ENCODE results near the gene SCUBE3.
A peak's percentile ranks its signal among the peaks of the same experiment; 100 is the strongest.

SCUBE3 gene

GRCh38 chr6:35218021-35218420 is 4.3 kb downstream of the SCUBE3 start:
- peak overlapping the region; percentile 20 for H2BK12ac ChIP-seq (ENCODE audit: low read length)

DNA sequence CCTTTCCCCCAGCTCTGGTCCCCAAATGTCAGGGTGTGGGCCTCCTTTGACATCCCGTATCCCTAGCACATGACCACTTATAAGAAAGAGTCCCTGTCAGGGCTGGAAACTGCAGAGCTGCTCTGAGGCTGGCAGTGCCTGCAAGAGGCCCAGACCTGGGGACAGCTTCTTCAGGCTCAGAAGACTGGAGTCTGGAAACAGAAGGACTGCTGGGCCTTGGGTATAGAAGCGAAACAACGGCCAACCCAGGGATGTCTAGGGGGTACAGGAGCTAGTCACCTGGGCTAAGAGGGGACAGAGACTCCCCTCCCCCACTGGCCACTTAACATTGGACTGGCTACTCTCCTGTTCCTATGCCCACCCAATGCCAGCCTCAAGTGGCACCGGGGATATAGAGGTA is 4.7 kb downstream of the SCUBE3 start:
- no peak overlapping the region for H3K23ac ChIP-seq (ENCODE audit: low read length)
- H2BK5ac ChIP-seq (ENCODE audit: low read depth, low read length, poor library complexity): no peak overlapping the region
- no peak overlapping the region for H4K8ac ChIP-seq (ENCODE audit: low read depth, low read length)
- H2AFZ ChIP-seq (ENCODE audit: insufficient read depth, low read length, poor library complexity): no peak overlapping the region
- no peak overlapping the region for H3K4me3 ChIP-seq (ENCODE audit: low read depth, low read length)
- DNase-seq: no peak
- H3K79me2 ChIP-seq (ENCODE audit: control insufficient read depth, insufficient read depth, low read length, poor library complexity): peaks cover 2% of the 10 kb centered on the region
- no peak overlapping the region for H4K91ac ChIP-seq (ENCODE audit: low read depth, low read length)
- peak overlapping the region; percentile 9 for H3K27ac ChIP-seq (ENCODE audit: low read depth, low read length)
- H3K14ac ChIP-seq (ENCODE audit: low read length): peak overlapping the region; percentile 25
- no peak overlapping the region for H2BK120ac ChIP-seq (ENCODE audit: insufficient read depth, low read length, poor library complexity)
- H3K79me1 ChIP-seq (ENCODE audit: low read length): peaks cover 18% of the 10 kb centered on the region
- no peak overlapping the region for H3K9ac ChIP-seq (ENCODE audit: low read length)
- no peaks in the 10 kb centered on the region for H3K36me3 ChIP-seq (ENCODE audit: control insufficient read depth in 1 of 2, insufficient read depth in 2 of 2, low read length in 2 of 2)
- no peaks in the 10 kb centered on the region for H3K27me3 ChIP-seq (ENCODE audit: insufficient read depth, low read length)
- no peak overlapping the region for H3K4ac ChIP-seq (ENCODE audit: low read depth, low read length)
- no peak overlapping the region for H3K4me2 ChIP-seq (ENCODE audit: low read length)
- WGBS (ENCODE audit: extremely low coverage, insufficient coverage, insufficient read length): no CpG with 5 or more reads among the region's 4 CpGs
- no peak overlapping the region for H2BK12ac ChIP-seq (ENCODE audit: low read length)
- peaks cover 35 to 37% of the 10 kb centered on the region in 2 experiments for H3K4me1 ChIP-seq (ENCODE audit: control insufficient read depth in 1 of 2, insufficient read depth in 2 of 2, low read length in 2 of 2)
- H3K9me3 ChIP-seq (ENCODE audit: insufficient read depth, low read depth, low read length): no peaks in the 10 kb centered on the region
- H4K12ac ChIP-seq (ENCODE audit: low read depth, low read length): no peak overlapping the region
- peak overlapping the region; percentile 18 for H2AK5ac ChIP-seq (ENCODE audit: low read length)
- H3K18ac ChIP-seq (ENCODE audit: low read length): peak overlapping the region; percentile 29

More at GRCh38 chr6:35218021-35218420, 4.3 kb downstream of the SCUBE3 start:
- no peak overlapping the region for H2BK5ac ChIP-seq (ENCODE audit: low read depth, low read length, poor library complexity)
- H3K79me2 ChIP-seq (ENCODE audit: control insufficient read depth, insufficient read depth, low read length, poor library complexity): peaks cover 2% of the 10 kb centered on the region
- no peak overlapping the region for H2BK120ac ChIP-seq (ENCODE audit: insufficient read depth, low read length, poor library complexity)
- DNase-seq: peak; percentile 26 to 62
- H3K79me1 ChIP-seq (ENCODE audit: low read length): peaks cover 18% of the 10 kb centered on the region
- peak overlapping the region; percentile 47 for H3K4me2 ChIP-seq (ENCODE audit: low read length)
- no peaks in the 10 kb centered on the region for H3K36me3 ChIP-seq (ENCODE audit: control insufficient read depth in 1 of 2, insufficient read depth in 2 of 2, low read length in 2 of 2)
- peaks cover 35 to 41% of the 10 kb centered on the region in 2 experiments for H3K4me1 ChIP-seq (ENCODE audit: control insufficient read depth in 1 of 2, insufficient read depth in 2 of 2, low read length in 2 of 2)
- H4K8ac ChIP-seq (ENCODE audit: low read depth, low read length): no peak overlapping the region
- H2AFZ ChIP-seq (ENCODE audit: insufficient read depth, low read length, poor library complexity): no peak overlapping the region
- H3K4me3 ChIP-seq (ENCODE audit: low read depth, low read length): no peak overlapping the region
- peak overlapping the region; percentile 59 for H3K27ac ChIP-seq (ENCODE audit: low read depth, low read length)
- no CpG with 5 or more reads among the region's 4 CpGs for WGBS (ENCODE audit: extremely low coverage, insufficient coverage, insufficient read length)
- H2AK5ac ChIP-seq (ENCODE audit: low read length): no peak overlapping the region
- H3K4ac ChIP-seq (ENCODE audit: low read depth, low read length): no peak overlapping the region
- no peaks in the 10 kb centered on the region for H3K9me3 ChIP-seq (ENCODE audit: insufficient read depth, low read depth, low read length)
- H3K27me3 ChIP-seq (ENCODE audit: insufficient read depth, low read length): peaks cover 2% of the 10 kb centered on the region
- H4K91ac ChIP-seq (ENCODE audit: low read depth, low read length): no peak overlapping the region
- no peak overlapping the region for H4K12ac ChIP-seq (ENCODE audit: low read depth, low read length)
- H3K18ac ChIP-seq (ENCODE audit: low read length): no peak overlapping the region
- H3K9ac ChIP-seq (ENCODE audit: low read length): no peak overlapping the region
- H3K14ac ChIP-seq (ENCODE audit: low read length): peak overlapping the region; percentile 25
- no peak overlapping the region for H3K23ac ChIP-seq (ENCODE audit: low read length)

GRCh38 chr6:35219683-35220326 is 6.0 kb downstream of the SCUBE3 start:
- no CpG with 5 or more reads among the region's 4 CpGs for WGBS (ENCODE audit: extremely low coverage, insufficient coverage, insufficient read length)
- H4K8ac ChIP-seq (ENCODE audit: low read depth, low read length): no peak overlapping the region
- no peaks in the 10 kb centered on the region for H3K79me2 ChIP-seq (ENCODE audit: control insufficient read depth, insufficient read depth, low read length, poor library complexity)
- no peak overlapping the region for H3K27ac ChIP-seq (ENCODE audit: low read depth, low read length)
- no peak for DNase-seq
- no peak overlapping the region for H4K12ac ChIP-seq (ENCODE audit: low read depth, low read length)
- no peak overlapping the region for H3K18ac ChIP-seq (ENCODE audit: low read length)
- H3K4me1 ChIP-seq (ENCODE audit: control insufficient read depth in 1 of 2, insufficient read depth in 2 of 2, low read length in 2 of 2): peaks cover 32 to 33% of the 10 kb centered on the region in 2 experiments
- H3K9ac ChIP-seq (ENCODE audit: low read length): no peak overlapping the region
- H3K4ac ChIP-seq (ENCODE audit: low read depth, low read length): no peak overlapping the region
- H3K36me3 ChIP-seq (ENCODE audit: control insufficient read depth in 1 of 2, insufficient read depth in 2 of 2, low read length in 2 of 2): no peaks in the 10 kb centered on the region
- H3K14ac ChIP-seq (ENCODE audit: low read length): no peak overlapping the region
- no peaks in the 10 kb centered on the region for H3K27me3 ChIP-seq (ENCODE audit: insufficient read depth, low read length)
- H3K4me3 ChIP-seq (ENCODE audit: low read depth, low read length): no peak overlapping the region
- no peak overlapping the region for H4K91ac ChIP-seq (ENCODE audit: low read depth, low read length)
- no peak overlapping the region for H3K23ac ChIP-seq (ENCODE audit: low read length)
- H2BK120ac ChIP-seq (ENCODE audit: insufficient read depth, low read length, poor library complexity): no peak overlapping the region
- peaks cover 10% of the 10 kb centered on the region for H3K79me1 ChIP-seq (ENCODE audit: low read length)
- H3K4me2 ChIP-seq (ENCODE audit: low read length): no peak overlapping the region
- H2BK5ac ChIP-seq (ENCODE audit: low read depth, low read length, poor library complexity): no peak overlapping the region
- H3K9me3 ChIP-seq (ENCODE audit: insufficient read depth, low read depth, low read length): no peaks in the 10 kb centered on the region
- no peak overlapping the region for H2AK5ac ChIP-seq (ENCODE audit: low read length)
- no peak overlapping the region for H2AFZ ChIP-seq (ENCODE audit: insufficient read depth, low read length, poor library complexity)
- H2BK12ac ChIP-seq (ENCODE audit: low read length): no peak overlapping the region

DNA sequence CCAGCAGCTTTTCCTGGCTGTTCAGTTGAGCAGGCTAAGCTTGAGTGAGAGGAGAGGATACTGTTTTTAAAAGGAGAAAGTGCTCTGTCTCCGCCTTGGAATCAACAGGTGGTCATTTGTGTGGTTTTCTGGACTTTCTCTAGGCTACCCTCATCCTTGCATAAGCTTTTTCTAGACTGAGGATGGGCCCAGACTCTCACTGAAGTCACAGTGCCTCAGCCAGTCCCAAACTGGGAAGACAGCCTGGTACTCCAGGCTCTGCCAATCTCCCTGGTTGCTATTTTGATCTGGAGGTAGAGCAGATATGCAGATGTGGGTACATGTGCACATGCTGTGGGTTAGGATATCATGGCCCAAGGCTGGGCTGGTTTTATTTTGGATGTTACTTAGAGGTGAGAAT is 7.0 kb downstream of the SCUBE3 start:
- H3K4me3 ChIP-seq (ENCODE audit: low read depth, low read length): no peak overlapping the region
- H3K14ac ChIP-seq (ENCODE audit: low read length): no peak overlapping the region
- H3K4me1 ChIP-seq (ENCODE audit: control insufficient read depth in 1 of 2, insufficient read depth in 2 of 2, low read length in 2 of 2): peaks cover 26 to 27% of the 10 kb centered on the region in 2 experiments
- no peak overlapping the region for H3K27ac ChIP-seq (ENCODE audit: low read depth, low read length)
- no peaks in the 10 kb centered on the region for H3K9me3 ChIP-seq (ENCODE audit: insufficient read depth, low read depth, low read length)
- no peak overlapping the region for H2AK5ac ChIP-seq (ENCODE audit: low read length)
- H3K4me2 ChIP-seq (ENCODE audit: low read length): no peak overlapping the region
- H3K23ac ChIP-seq (ENCODE audit: low read length): no peak overlapping the region
- no peak overlapping the region for H2AFZ ChIP-seq (ENCODE audit: insufficient read depth, low read length, poor library complexity)
- peaks cover 10% of the 10 kb centered on the region for H3K79me1 ChIP-seq (ENCODE audit: low read length)
- WGBS (ENCODE audit: extremely low coverage, insufficient coverage, insufficient read length): no CpG with 5 or more reads among the region's 1 CpG
- no peak for DNase-seq
- H3K79me2 ChIP-seq (ENCODE audit: control insufficient read depth, insufficient read depth, low read length, poor library complexity): no peaks in the 10 kb centered on the region
- no peaks in the 10 kb centered on the region for H3K36me3 ChIP-seq (ENCODE audit: control insufficient read depth in 1 of 2, insufficient read depth in 2 of 2, low read length in 2 of 2)
- no peak overlapping the region for H4K91ac ChIP-seq (ENCODE audit: low read depth, low read length)
- no peak overlapping the region for H4K12ac ChIP-seq (ENCODE audit: low read depth, low read length)
- no peaks in the 10 kb centered on the region for H3K27me3 ChIP-seq (ENCODE audit: insufficient read depth, low read length)
- H3K9ac ChIP-seq (ENCODE audit: low read length): no peak overlapping the region
- no peak overlapping the region for H2BK5ac ChIP-seq (ENCODE audit: low read depth, low read length, poor library complexity)
- no peak overlapping the region for H3K18ac ChIP-seq (ENCODE audit: low read length)
- H4K8ac ChIP-seq (ENCODE audit: low read depth, low read length): no peak overlapping the region
- no peak overlapping the region for H2BK12ac ChIP-seq (ENCODE audit: low read length)
- H2BK120ac ChIP-seq (ENCODE audit: insufficient read depth, low read length, poor library complexity): no peak overlapping the region
- no peak overlapping the region for H3K4ac ChIP-seq (ENCODE audit: low read depth, low read length)

Data from trophoblast cell (in vitro differentiated cells and primary cell).